Keratinocyte (primary cell): ENCODE results near the gene ENTR1. TPM values are rescaled to one million over a fixed set of nuclear protein-coding genes. Genes with fewer than 3 reads are reported as not detected.

Experiments
- DNase-seq: peaks from one replicate; pipeline ENCODE4 v3.0.0-alpha.2; 2011; ENCODE audit warnings: low read depth, missing footprints, low spot score
- FAIRE-seq: peaks from 2 replicates; lab custom pipeline; 2011; peaks lifted over from hg19 to GRCh38; lab: Jason Lieb, UNC
- H2AFZ ChIP-seq: 2 replicates; pipeline ENCODE4 v1.6.0; 2012; ENCODE audit warnings: low read length, control low read depth, inconsistent platforms; ENCODE audit not compliant: control insufficient read depth
- H3K27ac ChIP-seq: 2 replicates; pipeline ENCODE4 v1.5.1; 2011; ENCODE audit warnings: low read length; ENCODE audit not compliant: control insufficient read depth, insufficient read depth
- H3K27me3 ChIP-seq: 3 replicates; pipeline ENCODE4 v1.6.0; 2011; ENCODE audit warnings: low read length; ENCODE audit not compliant: control insufficient read depth, insufficient read depth; ENCODE audit errors: extremely low read depth
- H3K36me3 ChIP-seq, 2 experiments: 2 replicates in 1 of 2; 3 replicates in 1 of 2; pipeline ENCODE4 v1.5.1; 2011; ENCODE audit warnings: low read length in 2 of 2, mild to moderate bottlenecking in 1 of 2; ENCODE audit not compliant: control insufficient read depth in 2 of 2, insufficient read depth in 2 of 2; ENCODE audit errors: extremely low read depth in 1 of 2
- H3K4me1 ChIP-seq: 3 replicates; pipeline ENCODE4 v1.5.1; 2011; ENCODE audit warnings: low read length; ENCODE audit not compliant: control insufficient read depth, insufficient read depth; ENCODE audit errors: extremely low read depth
- H3K4me2 ChIP-seq: 3 replicates; pipeline ENCODE4 v1.6.0; 2011; ENCODE audit warnings: low read depth, low read length; ENCODE audit not compliant: control insufficient read depth, insufficient read depth; ENCODE audit errors: extremely low read depth
- H3K4me3 ChIP-seq, 3 experiments: fragments of 200-600 bp in 1 of 3; sonication (generic) in 1 of 3; 2 replicates in 2 of 3; 3 replicates in 1 of 3; pipeline ENCODE4 v1.5.1; 2011 to 2016; ENCODE audit warnings: low read length in 3 of 3, mild to moderate bottlenecking in 3 of 3, control low read depth in 2 of 3, inconsistent platforms in 1 of 3, low read depth in 1 of 3, mixed read lengths in 1 of 3, mixed run types in 1 of 3, moderate library complexity in 1 of 3; ENCODE audit not compliant: control insufficient read depth in 2 of 3, insufficient read depth in 2 of 3; ENCODE audit errors: extremely low read depth in 1 of 3
- H3K79me2 ChIP-seq: 2 replicates; pipeline ENCODE4 v1.6.0; 2012; ENCODE audit warnings: low read length; ENCODE audit not compliant: control insufficient read depth, insufficient read depth
- H3K9ac ChIP-seq: 3 replicates; pipeline ENCODE4 v1.6.0; 2011; ENCODE audit warnings: low read length; ENCODE audit not compliant: control insufficient read depth, insufficient read depth; ENCODE audit errors: extremely low read depth
- H3K9me1 ChIP-seq: 3 replicates; pipeline ENCODE4 v1.6.0; 2011; ENCODE audit warnings: low read length; ENCODE audit not compliant: control insufficient read depth, insufficient read depth; ENCODE audit errors: extremely low read depth
- H3K9me3 ChIP-seq: 2 replicates; pipeline ENCODE4 v1.5.1; 2012; ENCODE audit warnings: low read depth, low read length; ENCODE audit not compliant: control insufficient read depth
- H4K20me1 ChIP-seq: 3 replicates; pipeline ENCODE4 v1.6.0; 2011; ENCODE audit warnings: low read length; ENCODE audit not compliant: control insufficient read depth, insufficient read depth; ENCODE audit errors: extremely low read depth
- CTCF ChIP-seq, 3 experiments: IDR thresholded peaks in 1 of 3; conservative IDR thresholded peaks in 1 of 3; optimal IDR thresholded peaks in 1 of 3; 2 replicates in 2 of 3; 3 replicates in 1 of 3; pipeline versions ENCODE3 to v1.5.1; 2011; ENCODE audit warnings: low read length in 3 of 3, mild to moderate bottlenecking in 3 of 3, moderate library complexity in 2 of 3, control low read depth in 1 of 3, inconsistent platforms in 1 of 3; ENCODE audit not compliant: insufficient read depth in 2 of 3; ENCODE audit errors: extremely low read depth in 1 of 3
- EZH2 ChIP-seq: IDR thresholded peaks from one replicate; pipeline ENCODE4 v1.6.1; 2012; ENCODE audit warnings: inconsistent platforms, mild to moderate bottlenecking, low read length, moderate library complexity
- dilution Hi-C: fragments of 300-500 bp; cut with MboI; formaldehyde crosslinking; loops from one replicate; pipeline ENCODE4 v1.7.0; 2020; ENCODE audit warnings: low sequenced_read_pairs; ENCODE audit not compliant: extremely low pct_ligation_motif_present
- polyA plus RNA-seq, 5 experiments: library from polyadenylated mRNA; depleted of rRNA in 3 of 5; stranded (reverse) in 3 of 5; stranded (forward) in 1 of 5; unstranded in 1 of 5; fragments of >200 nt; gene quantifications; 1 replicate in 1 of 5; 2 replicates in 3 of 5; 3 replicates in 1 of 5; pipeline versions ENCODE4 v1.2.1 to v1.2.3, GENCODE V29; 2011 to 2012; ENCODE audit warnings: missing spikeins in 2 of 5, low read depth in 1 of 5, low replicate concordance in 1 of 5

The ENTR1 gene
- polyA plus RNA-seq, 1 donor (not counting 4 experiments of a cell fraction or from before 2014, with no cell fraction given) = 46.5 TPM

DNA sequence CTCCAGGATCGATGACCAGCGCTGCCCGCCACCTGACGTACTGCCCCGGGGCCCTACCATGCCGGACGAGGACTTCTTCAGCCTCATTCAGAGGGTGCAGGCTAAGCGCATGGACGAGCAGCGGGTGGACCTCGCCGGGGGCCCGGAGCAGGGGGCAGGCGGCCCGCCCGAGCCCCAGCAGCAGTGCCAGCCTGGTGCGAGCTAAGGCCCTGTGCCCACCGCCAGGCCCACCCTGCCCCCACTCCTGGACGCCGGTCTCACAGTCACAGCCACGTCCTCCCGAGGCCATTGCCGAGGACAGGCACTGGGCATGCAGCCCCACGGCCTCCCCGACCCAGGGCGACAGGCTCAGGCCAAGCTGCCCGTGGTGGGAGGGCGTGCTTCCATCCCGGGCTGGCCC lies 52.4 kb downstream of the ENTR1 start:
- no peak overlapping the region for H3K27ac ChIP-seq
- H3K4me1 ChIP-seq = peaks cover 8% of the 10 kb centered on the region
- dilution Hi-C loops = no loop called here
- no peak overlapping the region for H2AFZ ChIP-seq
- H3K79me2 ChIP-seq = no peaks in the 10 kb centered on the region
- no peaks in the 10 kb centered on the region for H3K27me3 ChIP-seq
- TF ChIP-seq CTCF (optimal IDR thresholded peaks at IDR 0.05 in 1 of 3, IDR thresholded peaks at IDR 0.05 in 1 of 3, conservative IDR thresholded peaks at IDR 0.05 in 1 of 3; ENCODE audit: extremely low read depth in 1 of 3, insufficient read depth in 2 of 3, low read length in 3 of 3) (no peak), EZH2 (no peak)
- H3K9ac ChIP-seq = no peak overlapping the region
- H3K36me3 ChIP-seq = peaks cover 0 to 3% of the 10 kb centered on the region in 2 experiments
- H3K4me3 ChIP-seq = no peak overlapping the region
- H3K9me3 ChIP-seq = no peaks in the 10 kb centered on the region
- DNase-seq (no peak), FAIRE-seq (no peak)
- no peak overlapping the region for H3K4me2 ChIP-seq
- no peaks in the 10 kb centered on the region for H4K20me1 ChIP-seq
- H3K9me1 ChIP-seq = no peaks in the 10 kb centered on the region

DNA sequence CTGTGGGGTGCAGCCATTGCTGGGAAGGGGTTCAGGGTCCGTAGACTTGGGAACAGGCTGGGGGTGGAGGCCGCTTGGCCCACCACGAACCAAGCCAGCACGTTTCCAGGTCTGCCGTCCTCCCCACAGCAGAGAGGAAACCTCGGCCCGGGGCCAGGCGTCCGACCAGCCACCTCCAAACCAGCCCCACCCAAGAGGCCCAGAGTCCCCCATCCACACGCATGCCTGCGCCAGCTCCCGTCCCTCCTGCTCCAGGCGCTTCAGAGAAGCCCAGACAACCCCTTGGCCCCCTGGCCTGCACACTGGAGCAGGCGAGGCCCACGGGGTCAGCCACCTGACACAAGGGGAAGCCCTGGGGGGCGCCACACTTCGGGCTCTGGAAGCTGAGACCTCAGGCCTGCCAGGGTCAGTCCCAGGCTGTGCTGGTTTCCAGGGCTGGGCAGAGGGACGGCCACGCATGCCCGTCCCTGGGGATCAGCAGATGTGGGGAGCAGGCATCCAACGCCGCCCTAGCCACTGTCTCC lies 53.1 kb downstream of the ENTR1 start:
- no peak for FAIRE-seq
- peaks cover 3% of the 10 kb centered on the region for H3K4me1 ChIP-seq
- no peak overlapping the region for H3K27ac ChIP-seq
- peaks cover 0 to 3% of the 10 kb centered on the region in 2 experiments for H3K36me3 ChIP-seq
- no peaks in the 10 kb centered on the region for H3K9me1 ChIP-seq
- H2AFZ ChIP-seq = no peak overlapping the region
- H3K4me3 ChIP-seq = no peak overlapping the region
- H3K79me2 ChIP-seq = no peaks in the 10 kb centered on the region
- H4K20me1 ChIP-seq = no peaks in the 10 kb centered on the region
- no peaks in the 10 kb centered on the region for H3K27me3 ChIP-seq
- H3K9ac ChIP-seq = no peak overlapping the region
- TF ChIP-seq EZH2 (no peak), CTCF (optimal IDR thresholded peaks at IDR 0.05 in 1 of 3, IDR thresholded peaks at IDR 0.05 in 1 of 3, conservative IDR thresholded peaks at IDR 0.05 in 1 of 3; ENCODE audit: extremely low read depth in 1 of 3, insufficient read depth in 2 of 3, low read length in 3 of 3) (no peak)
- DNase-seq = no peak
- no peaks in the 10 kb centered on the region for H3K9me3 ChIP-seq
- no peak overlapping the region for H3K4me2 ChIP-seq
- dilution Hi-C loops = no loop called here
